HG03196 (cell line): ENCODE results near the gene MSH3.
"Not testable (repeated sequence)": the region's sequence is repeated elsewhere in the genome, so short reads cannot be mapped to it uniquely, and the experiment has no call there.

Experiments used
- ATAC-seq: cut with Tn5 transposase; IDR thresholded peaks from one replicate; pipeline ENCODE4 v1.9.1; 2021; ENCODE audit not compliant: unreplicated experiment

Gene MSH3

GRCh38 chr5:80705216-80705769 lies 50.8 kb downstream of the MSH3 start:
- ATAC-seq: no peak

- ATAC-seq: no peak
Observed at GRCh38 chr5:80705801-80706200, 51.3 kb downstream of the MSH3 start.

GRCh38 chr5:80706835-80707447 lies 52.5 kb downstream of the MSH3 start:
- ATAC-seq: no peak

GRCh38 chr5:80707645-80708044 lies 53.2 kb downstream of the MSH3 start:
- no peak for ATAC-seq

- no peak for ATAC-seq
Observed at GRCh38 chr5:80711216-80711615, 56.8 kb downstream of the MSH3 start.

- ATAC-seq: no peak
Observed at GRCh38 chr5:80711938-80712337, 57.5 kb downstream of the MSH3 start.

GRCh38 chr5:80712919-80713318 lies 58.5 kb downstream of the MSH3 start:
- no peak for ATAC-seq

GRCh38 chr5:80713631-80714030 lies 59.2 kb downstream of the MSH3 start:
- ATAC-seq: no peak

- ATAC-seq: no peak
Observed at GRCh38 chr5:80714570-80715298, 60.3 kb downstream of the MSH3 start.

GRCh38 chr5:80715887-80716286 lies 61.4 kb downstream of the MSH3 start:
- no peak for ATAC-seq

GRCh38 chr5:80720181-80720580 lies 65.7 kb downstream of the MSH3 start:
- no peak for ATAC-seq

GRCh38 chr5:80722916-80723315 lies 68.5 kb downstream of the MSH3 start:
- no peak for ATAC-seq

GRCh38 chr5:80725446-80725845 lies 71.0 kb downstream of the MSH3 start:
- no peak for ATAC-seq

- no peak for ATAC-seq
Observed at GRCh38 chr5:80736730-80737129, 82.3 kb downstream of the MSH3 start.

- no peak for ATAC-seq
Observed at GRCh38 chr5:80738466-80738865, 84.0 kb downstream of the MSH3 start.

GRCh38 chr5:80739057-80739456 lies 84.6 kb downstream of the MSH3 start:
- no peak for ATAC-seq

- no peak for ATAC-seq
Observed at GRCh38 chr5:80739496-80739895, 85.0 kb downstream of the MSH3 start.

- no peak for ATAC-seq
Observed at GRCh38 chr5:80739898-80740297, 85.4 kb downstream of the MSH3 start.

- ATAC-seq: not testable (repeated sequence)
Observed at GRCh38 chr5:80740488-80740887, 86.0 kb downstream of the MSH3 start.

- no peak for ATAC-seq
Observed at GRCh38 chr5:80740999-80741398, 86.5 kb downstream of the MSH3 start.

- ATAC-seq: no peak
Observed at GRCh38 chr5:80744149-80744548, 89.7 kb downstream of the MSH3 start.

- ATAC-seq: no peak
Observed at GRCh38 chr5:80745490-80745889, 91.0 kb downstream of the MSH3 start.
